ENCODE results near the gene CC2D1A.

GRCh38 chr19:13980340-13980739, 74.3 kb downstream of the CC2D1A start:
- TF ChIP-seq CTCF (IDR thresholded peaks at IDR 0.05 in 8 of 11, conservative IDR thresholded peaks at IDR 0.05 in 3 of 11) = no peak
- no peak for TF ChIP-seq POLR2A (IDR thresholded peaks at IDR 0.05)

All from spleen (tissue), 7 donors.